ENCODE measurements around the gene AMIGO2.
A peak's percentile ranks its signal among the peaks of the same experiment; 100 is the strongest.

Gene AMIGO2

GRCh38 chr12:47032644-47033043 lies 47.1 kb downstream of the AMIGO2 start:
- peak; percentile 69 for DNase-seq

GRCh38 chr12:47029903-47030302 lies 49.9 kb downstream of the AMIGO2 start:
- DNase-seq, result no peak

GRCh38 chr12:47028981-47029708 lies 50.6 kb downstream of the AMIGO2 start:
- no peak for DNase-seq

- no peak for DNase-seq
Measured at GRCh38 chr12:47028186-47028585, 51.6 kb downstream of the AMIGO2 start.

Data from fibroblast of skin of right biceps (primary cell).